Spinal cord (tissue), 10 donors: Measurements from ENCODE around the gene VPS45. TPM values are rescaled to one million over a fixed set of nuclear protein-coding genes. Genes with fewer than 3 reads are reported as not detected.

Experiments
- DNase-seq, 6 donors: peaks; one replicate each; pipeline versions ENCODE4 v3.0.0 to v3.0.0-alpha.2; 2013 to 2015; ENCODE audit warnings: low spot score in 6 of 6, low read depth in 4 of 6
- H3K27ac ChIP-seq: one replicate; pipeline ENCODE4 v1.5.1; 2013; ENCODE audit warnings: low read depth, low read length, control low read depth
- H3K27me3 ChIP-seq: one replicate; pipeline ENCODE4 v1.6.1; 2013; ENCODE audit warnings: low read length; ENCODE audit not compliant: control insufficient read depth, insufficient read depth
- H3K36me3 ChIP-seq: one replicate; pipeline ENCODE4 v1.6.1; 2013; ENCODE audit warnings: low read length; ENCODE audit not compliant: control insufficient read depth, insufficient read depth
- H3K4me1 ChIP-seq: one replicate; pipeline ENCODE4 v1.6.1; 2013; ENCODE audit warnings: low read length; ENCODE audit not compliant: control insufficient read depth, insufficient read depth
- H3K4me3 ChIP-seq: one replicate; pipeline ENCODE4 v1.5.1; 2013; ENCODE audit warnings: low read depth, low read length, control low read depth
- H3K9me3 ChIP-seq: one replicate; pipeline ENCODE4 v1.6.1; 2013; ENCODE audit warnings: low read length; ENCODE audit not compliant: control insufficient read depth, insufficient read depth
- WGBS: methylation state at CpG from one replicate; pipeline ENCODE4 v1.1.5; 2013; ENCODE audit warnings: missing lambda C conversion rate; ENCODE audit not compliant: insufficient coverage; 5-methylcytosine and 5-hydroxymethylcytosine counted together
- polyA plus RNA-seq, 2 donors: library from polyadenylated mRNA; unstranded; fragments of 120-200 nt; gene quantifications; one replicate each; pipeline ENCODE4 v1.2.1, GENCODE V29; 2013; ENCODE audit not compliant: insufficient read length in 2 of 2
- total RNA-seq, 2 donors: library from RNA; depleted of rRNA in 1 of 2; stranded (reverse); fragments of 120-200 nt in 1 of 2; fragments of >200 nt in 1 of 2; gene quantifications; one replicate each; pipeline versions ENCODE4 v1.2.3 to v1.2.4, GENCODE V29; 2013 to 2014
- donor health status: healthy.

The VPS45 gene
- total and polyA plus RNA-seq, 4 donors, result 67.4 to 102 (median 77.3) TPM

GRCh38 chr1:150087415-150087814 is 19.8 kb downstream of the VPS45 start:
- no peak for DNase-seq
- no CpG with 5 or more reads among the region's 2 CpGs for WGBS
- Histone ChIP-seq H3K36me3 (peaks cover 6% of the 10 kb centered on the region), H3K27me3 (no peaks in the 10 kb centered on the region), H3K27ac (no peak overlapping the region), H3K9me3 (no peaks in the 10 kb centered on the region), H3K4me1 (no peaks in the 10 kb centered on the region), H3K4me3 (no peak overlapping the region)

- no CpG with 5 or more reads among the region's 3 CpGs for WGBS
- no peaks in the 10 kb centered on the region for H3K4me1 ChIP-seq
- no peak overlapping the region for H3K4me3 ChIP-seq
- peaks cover 4% of the 10 kb centered on the region for H3K36me3 ChIP-seq
- H3K27ac ChIP-seq, result no peak overlapping the region
- no peak for DNase-seq
- H3K9me3 ChIP-seq, result no peaks in the 10 kb centered on the region
- H3K27me3 ChIP-seq, result no peaks in the 10 kb centered on the region
These were observed 22.4 kb downstream of the VPS45 start for GRCh38 chr1:150089846-150090520.

- Histone ChIP-seq H3K4me3 (no peak overlapping the region), H3K9me3 (no peaks in the 10 kb centered on the region), H3K27ac (no peak overlapping the region), H3K27me3 (no peaks in the 10 kb centered on the region), H3K4me1 (no peaks in the 10 kb centered on the region), H3K36me3 (peaks cover 13% of the 10 kb centered on the region)
- no CpG with 5 or more reads among the region's 3 CpGs for WGBS
- DNase-seq, result no peak
These were observed 24.7 kb downstream of the VPS45 start for GRCh38 chr1:150092180-150092791.

- Histone ChIP-seq H3K4me1 (no peaks in the 10 kb centered on the region), H3K36me3 (peaks cover 16% of the 10 kb centered on the region), H3K27me3 (no peaks in the 10 kb centered on the region), H3K27ac (no peak overlapping the region), H3K9me3 (no peaks in the 10 kb centered on the region), H3K4me3 (no peak overlapping the region)
- DNase-seq, result no peak
- WGBS, result 83% methylated on average over 1 of the region's 1 CpG
These were observed 26.2 kb downstream of the VPS45 start for GRCh38 chr1:150093805-150094204.

- Histone ChIP-seq H3K9me3 (no peaks in the 10 kb centered on the region), H3K4me3 (no peak overlapping the region), H3K36me3 (peaks cover 24% of the 10 kb centered on the region), H3K27ac (no peak overlapping the region), H3K4me1 (no peaks in the 10 kb centered on the region), H3K27me3 (no peaks in the 10 kb centered on the region)
- no peak for DNase-seq
- WGBS, result no CpG with 5 or more reads among the region's 3 CpGs
These were observed 27.2 kb downstream of the VPS45 start for GRCh38 chr1:150094734-150095265.

GRCh38 chr1:150102986-150103385 is 35.4 kb downstream of the VPS45 start:
- H3K27me3 ChIP-seq, result no peaks in the 10 kb centered on the region
- WGBS, result no CpG with 5 or more reads among the region's 1 CpG
- H3K27ac ChIP-seq, result no peak overlapping the region
- H3K9me3 ChIP-seq, result no peaks in the 10 kb centered on the region
- DNase-seq, result peak in 1 of 6 donors; percentile 4
- H3K4me1 ChIP-seq, result no peaks in the 10 kb centered on the region
- H3K4me3 ChIP-seq, result no peak overlapping the region
- peaks cover 13% of the 10 kb centered on the region for H3K36me3 ChIP-seq

- no peaks in the 10 kb centered on the region for H3K36me3 ChIP-seq
- WGBS, result 84% methylated on average over 6 of the region's 7 CpGs
- no peak for DNase-seq
These were observed 38.8 kb downstream of the VPS45 start for GRCh38 chr1:150106341-150106740.

GRCh38 chr1:150109586-150109985 is 42.0 kb downstream of the VPS45 start:
- WGBS, result 90% methylated on average over 2 of the region's 3 CpGs
- Histone ChIP-seq H3K4me3 (no peak overlapping the region), H3K27ac (no peak overlapping the region), H3K4me1 (no peaks in the 10 kb centered on the region), H3K27me3 (no peaks in the 10 kb centered on the region), H3K36me3 (peaks cover 8% of the 10 kb centered on the region), H3K9me3 (peaks cover 2% of the 10 kb centered on the region)
- DNase-seq, result no peak

More at GRCh38 chr1:150106341-150106740, 38.8 kb downstream of the VPS45 start:
- no peaks in the 10 kb centered on the region for H3K27me3 ChIP-seq
- no peaks in the 10 kb centered on the region for H3K4me1 ChIP-seq
- H3K27ac ChIP-seq, result no peak overlapping the region
- H3K9me3 ChIP-seq, result no peaks in the 10 kb centered on the region
- H3K4me3 ChIP-seq, result no peak overlapping the region

- H3K9me3 ChIP-seq, result peaks cover 2% of the 10 kb centered on the region
- no peaks in the 10 kb centered on the region for H3K4me1 ChIP-seq
- no peak for DNase-seq
- no peak overlapping the region for H3K4me3 ChIP-seq
- H3K36me3 ChIP-seq, result peaks cover 9% of the 10 kb centered on the region
- no peaks in the 10 kb centered on the region for H3K27me3 ChIP-seq
- no CpG with 5 or more reads among the region's 2 CpGs for WGBS
- H3K27ac ChIP-seq, result peak overlapping the region; percentile 18
These were observed 42.5 kb downstream of the VPS45 start for GRCh38 chr1:150110116-150110515.

- H3K4me1 ChIP-seq, result no peaks in the 10 kb centered on the region
- H3K27ac ChIP-seq, result no peak overlapping the region
- no CpG with 5 or more reads among the region's 5 CpGs for WGBS
- peaks cover 4% of the 10 kb centered on the region for H3K9me3 ChIP-seq
- no peak for DNase-seq
- H3K4me3 ChIP-seq, result no peak overlapping the region
- peaks cover 9% of the 10 kb centered on the region for H3K36me3 ChIP-seq
- H3K27me3 ChIP-seq, result no peaks in the 10 kb centered on the region
These were observed 44.1 kb downstream of the VPS45 start for GRCh38 chr1:150111670-150112069.
